ENCODE measurements around the gene LUC7L2.
A peak's percentile ranks its signal among the peaks of the same experiment; 100 is the strongest.
"Not testable (repeated sequence)": the region's sequence is repeated elsewhere in the genome, so short reads cannot be mapped to it uniquely, and the experiment has no call there.

The LUC7L2 gene

DNA sequence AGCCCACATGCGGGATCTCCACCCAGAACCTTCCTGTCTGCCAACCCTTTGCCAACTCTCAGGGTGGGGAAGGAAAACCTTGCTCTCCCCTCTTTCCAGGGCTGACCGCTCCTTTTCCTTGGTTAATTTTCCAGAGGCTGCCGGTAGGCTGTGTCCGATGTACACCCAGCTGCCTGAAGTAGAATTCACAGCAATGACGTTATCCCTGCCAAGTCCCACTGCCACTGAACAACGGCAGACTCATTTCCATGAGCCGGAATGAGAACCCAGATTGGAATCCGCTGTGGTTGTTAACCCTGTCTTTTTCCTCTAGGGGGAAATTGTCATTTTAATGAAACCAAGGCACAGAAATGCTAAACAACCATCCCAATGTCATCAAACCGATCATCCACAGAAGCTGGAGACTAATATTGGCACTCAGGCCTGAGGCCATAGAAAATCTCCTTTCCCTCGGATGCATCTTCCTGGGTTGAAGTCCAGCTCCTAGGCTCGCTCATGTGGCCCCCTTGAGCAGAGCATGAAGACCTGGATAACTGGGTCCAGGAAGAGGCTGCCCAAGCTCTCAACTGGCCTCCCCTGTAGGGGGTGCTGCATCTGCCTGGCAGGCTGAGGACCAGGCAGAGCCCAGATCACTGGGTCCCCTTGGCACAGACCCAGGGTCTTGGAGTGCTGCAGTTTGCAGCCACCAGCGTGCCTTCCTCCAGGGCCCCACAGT, 93.4 kb downstream of the LUC7L2 start:
- DNase-seq, result no peak

DNA sequence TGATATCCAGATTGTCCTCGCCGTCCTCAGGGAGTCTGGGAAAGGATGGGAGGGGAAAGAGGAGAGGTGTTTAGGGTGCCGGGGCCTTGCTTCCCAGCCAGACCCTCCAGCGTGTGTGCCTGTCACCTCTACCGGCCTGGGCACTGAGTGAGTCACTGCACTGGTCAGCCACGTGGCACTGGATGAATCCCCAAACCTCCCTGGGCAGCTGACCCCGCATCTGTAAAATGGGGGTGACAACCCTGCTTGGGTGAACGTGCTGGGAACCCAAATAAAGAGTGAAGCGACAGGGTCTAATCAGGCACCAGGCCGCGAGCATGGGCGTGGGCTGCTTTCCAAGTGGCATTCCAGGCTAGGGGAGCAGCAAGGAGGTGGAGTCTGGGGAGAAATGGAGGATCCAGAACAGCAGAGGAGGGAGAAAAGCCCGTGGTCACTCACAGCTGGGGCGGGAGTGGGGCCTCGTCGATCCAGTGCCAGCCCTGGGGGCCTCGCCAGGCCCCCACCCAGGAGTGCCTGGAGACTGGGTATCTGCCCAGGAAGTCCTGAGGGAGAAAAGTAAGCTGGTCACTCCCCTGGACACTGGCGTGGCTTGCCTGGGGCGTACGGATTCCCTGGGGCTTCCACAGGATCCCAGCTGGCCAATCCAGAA, 94.1 kb downstream of the LUC7L2 start:
- no peak for DNase-seq

DNA sequence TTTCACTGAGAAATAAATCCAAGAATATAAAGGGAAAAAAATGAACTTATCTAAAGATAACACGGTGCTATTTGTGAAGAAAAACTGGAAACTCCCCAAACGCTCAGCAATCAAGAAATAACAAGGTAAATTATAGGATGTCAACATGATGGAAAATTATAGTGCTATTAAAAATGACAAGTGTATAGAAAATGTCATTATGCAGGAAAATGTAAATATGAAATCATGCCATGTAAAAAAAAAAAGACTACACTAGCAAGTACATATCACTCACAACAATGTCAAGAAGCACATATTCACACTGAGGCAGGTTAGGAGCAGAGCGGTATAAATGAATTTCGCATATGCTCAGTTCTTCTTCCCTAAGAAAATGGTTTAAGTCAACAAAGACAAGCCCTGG, 96.1 kb downstream of the LUC7L2 start:
- DNase-seq, result no peak

DNA sequence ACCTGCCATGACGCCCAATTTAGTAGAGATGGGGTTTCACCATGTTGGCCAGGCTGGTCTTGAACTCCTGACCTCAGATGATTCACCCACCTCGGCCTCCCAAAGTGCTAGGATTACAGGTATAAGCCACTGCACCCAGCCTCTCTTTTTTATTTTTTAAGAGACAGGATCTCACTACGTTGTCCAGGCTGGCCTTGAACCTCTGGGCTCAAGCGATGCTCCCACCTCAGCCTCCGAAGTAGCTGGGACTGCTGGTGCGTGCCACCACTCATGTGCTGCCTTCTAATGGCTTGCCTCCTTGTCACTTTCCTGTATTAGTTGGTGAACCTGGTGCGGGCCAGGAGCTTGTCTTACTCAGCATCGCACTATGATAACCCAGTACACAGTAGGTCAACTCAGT, 96.8 kb downstream of the LUC7L2 start:
- no peak for DNase-seq

DNA sequence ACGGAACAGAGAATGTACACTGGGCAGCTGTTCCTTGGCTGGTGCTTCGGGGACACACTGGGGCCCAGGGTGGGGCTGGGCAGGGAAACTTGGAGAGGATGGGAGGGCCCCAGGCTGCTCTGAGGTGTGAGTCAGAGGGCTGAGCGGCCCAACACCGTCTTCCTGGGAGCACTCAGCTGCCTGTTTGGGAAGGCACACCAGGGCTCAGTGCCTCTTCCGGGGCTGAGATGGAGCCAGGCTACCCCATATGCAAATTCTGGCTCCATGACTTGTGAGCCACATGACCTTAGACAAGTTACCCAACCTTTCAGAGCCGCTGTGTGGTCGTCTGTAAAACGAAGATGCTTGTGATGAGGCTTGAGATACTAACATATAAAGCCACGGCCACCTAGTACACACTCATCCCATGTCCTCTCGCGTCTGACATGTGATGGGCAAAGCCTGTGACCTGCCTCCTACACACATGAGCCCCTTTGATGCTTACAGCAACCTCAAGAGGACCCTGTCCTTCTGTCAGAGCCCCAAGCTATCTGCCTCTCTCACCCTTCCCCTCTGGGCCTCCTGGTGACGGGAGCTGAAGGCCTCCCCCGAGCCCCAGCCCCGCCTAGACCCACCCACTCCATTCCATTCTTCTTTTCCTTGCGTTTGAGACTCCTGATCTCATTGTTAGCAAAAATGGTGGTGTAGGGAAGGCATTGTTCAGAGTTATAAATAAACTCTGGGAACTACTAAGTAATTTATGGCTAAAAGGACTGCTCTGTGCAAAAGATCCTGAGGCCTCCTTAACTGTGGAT, 97.7 kb downstream of the LUC7L2 start:
- DNase-seq, result no peak

DNA sequence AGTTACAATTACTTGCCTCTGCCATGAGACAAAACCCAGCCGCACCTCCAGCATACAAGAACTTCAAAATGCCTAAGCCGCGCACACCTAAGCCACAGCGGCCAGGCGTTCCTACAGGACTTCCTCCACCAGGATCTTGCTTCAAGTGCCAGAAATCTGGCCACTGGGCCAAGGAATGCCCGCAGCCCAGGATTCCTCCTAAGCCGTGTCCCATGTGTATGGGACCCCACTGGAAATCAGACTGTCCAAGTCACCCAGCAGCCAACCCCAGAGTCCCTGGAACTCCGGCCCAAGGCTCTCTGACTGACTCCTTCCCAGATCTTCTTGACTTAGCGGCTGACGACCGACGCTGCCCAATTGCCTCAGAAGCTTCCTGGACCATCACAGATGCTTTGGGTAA, 103.7 kb downstream of the LUC7L2 start:
- DNase-seq, result not testable (repeated sequence)

DNA sequence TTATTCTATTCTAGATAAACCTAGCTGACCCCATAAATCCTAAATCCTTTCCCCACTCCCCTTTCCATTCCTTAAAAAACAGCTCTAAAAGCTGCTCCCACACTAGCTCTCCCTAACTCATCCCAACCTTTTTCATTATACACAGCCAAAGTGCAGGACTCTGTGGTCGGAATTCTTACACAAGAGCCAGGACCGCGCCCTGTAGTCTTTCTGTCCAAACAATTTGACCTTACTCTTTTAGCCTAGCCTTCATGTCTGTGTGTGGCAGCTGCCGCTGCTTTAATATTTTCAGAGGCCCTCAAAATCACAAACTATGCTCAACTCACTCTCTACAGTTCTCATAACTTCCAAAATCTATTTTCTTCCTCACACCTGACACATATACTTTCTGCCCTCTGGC, 104.8 kb downstream of the LUC7L2 start:
- not testable (repeated sequence) for DNase-seq

DNA sequence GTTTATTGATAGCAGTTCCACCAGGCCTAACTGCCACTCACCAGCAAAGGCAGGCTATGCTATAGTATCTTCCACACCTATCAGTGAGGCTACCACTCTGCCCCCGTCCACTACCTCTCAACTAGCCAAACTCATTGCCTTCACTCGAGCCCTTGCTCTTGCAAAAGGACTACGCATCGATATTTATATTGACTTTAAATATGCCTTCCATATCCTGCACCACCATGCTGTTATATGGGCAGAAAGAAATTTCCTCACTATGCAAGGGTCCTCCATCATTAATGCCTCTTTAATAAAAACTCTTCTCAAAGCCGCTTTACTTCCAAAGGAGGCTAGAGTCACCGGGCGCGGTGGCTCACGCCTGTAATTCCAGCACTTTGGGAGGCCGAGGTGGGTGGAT, 105.4 kb downstream of the LUC7L2 start:
- DNase-seq, result not testable (repeated sequence)

DNA sequence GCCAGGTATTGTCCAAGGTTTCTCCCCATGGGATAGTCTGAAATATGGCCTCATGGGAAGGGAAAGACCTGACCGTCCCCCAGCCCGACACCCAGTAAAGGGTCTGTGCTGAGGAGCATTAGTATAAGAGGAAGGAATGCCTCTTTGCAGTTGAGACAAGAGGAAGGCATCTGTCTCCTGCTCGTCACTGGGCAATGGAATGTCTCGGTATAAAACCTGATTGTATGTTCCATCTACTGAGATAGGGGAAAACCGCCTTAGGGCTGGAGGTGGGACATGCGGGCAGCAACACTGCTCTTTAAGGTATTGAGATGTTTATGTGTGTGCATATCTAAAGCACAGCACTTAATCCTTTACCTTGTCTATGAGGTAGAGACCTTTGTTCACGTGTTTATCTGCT, 108.0 kb downstream of the LUC7L2 start:
- DNase-seq, result not testable (repeated sequence)

DNA sequence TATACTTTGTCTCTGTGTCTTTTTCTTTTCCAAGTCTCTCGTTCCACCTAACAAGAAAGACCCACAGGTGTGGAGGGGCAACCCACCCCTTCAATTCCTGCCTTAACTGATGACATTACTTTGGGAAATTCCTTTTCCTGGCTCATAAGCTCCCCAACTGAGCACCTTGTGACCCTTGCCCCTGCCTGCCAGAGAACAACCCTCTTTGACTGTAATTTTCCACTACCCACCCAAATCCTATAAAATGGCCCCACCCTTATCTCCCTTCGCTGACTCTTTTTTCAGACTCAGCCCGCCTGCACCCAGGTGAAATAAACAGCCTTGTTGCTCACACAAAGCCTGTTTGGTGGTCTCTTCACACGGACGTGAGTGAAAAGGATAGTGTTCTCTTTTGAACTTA, 108.6 kb downstream of the LUC7L2 start:
- DNase-seq, result not testable (repeated sequence)

DNA sequence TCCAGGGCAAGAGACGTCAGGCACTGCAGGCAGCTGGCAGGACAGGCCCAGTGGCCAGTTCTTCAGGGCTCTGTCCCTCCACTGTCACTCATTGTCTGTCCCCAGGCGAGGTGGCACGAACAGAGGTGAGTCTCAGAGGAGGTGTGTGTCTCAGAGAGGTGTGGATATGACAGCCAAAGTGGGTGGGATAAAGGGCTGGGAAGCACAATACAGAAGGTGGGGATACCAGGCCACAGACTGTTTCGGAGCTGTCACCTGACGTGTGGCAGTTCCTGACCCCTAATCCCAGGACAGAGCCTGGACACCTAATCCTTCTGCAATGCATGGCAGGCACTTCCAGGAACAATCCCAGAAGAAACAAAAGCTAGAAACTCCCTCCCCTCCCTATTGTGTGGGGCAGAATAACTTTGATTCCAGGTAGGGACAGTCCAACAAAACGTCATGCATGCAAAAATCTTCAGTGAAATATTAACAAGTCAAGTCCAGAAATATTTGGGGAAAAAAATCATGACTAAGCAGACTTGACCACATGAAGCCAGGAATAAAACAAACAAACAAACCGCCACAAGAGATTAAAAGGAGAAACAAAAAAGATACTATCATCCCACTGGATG, 112.2 kb downstream of the LUC7L2 start:
- DNase-seq, result peak; percentile 16

Data from NCI-H82 (cell line).